Measurements from ENCODE around the gene VEGFA.

DNA sequence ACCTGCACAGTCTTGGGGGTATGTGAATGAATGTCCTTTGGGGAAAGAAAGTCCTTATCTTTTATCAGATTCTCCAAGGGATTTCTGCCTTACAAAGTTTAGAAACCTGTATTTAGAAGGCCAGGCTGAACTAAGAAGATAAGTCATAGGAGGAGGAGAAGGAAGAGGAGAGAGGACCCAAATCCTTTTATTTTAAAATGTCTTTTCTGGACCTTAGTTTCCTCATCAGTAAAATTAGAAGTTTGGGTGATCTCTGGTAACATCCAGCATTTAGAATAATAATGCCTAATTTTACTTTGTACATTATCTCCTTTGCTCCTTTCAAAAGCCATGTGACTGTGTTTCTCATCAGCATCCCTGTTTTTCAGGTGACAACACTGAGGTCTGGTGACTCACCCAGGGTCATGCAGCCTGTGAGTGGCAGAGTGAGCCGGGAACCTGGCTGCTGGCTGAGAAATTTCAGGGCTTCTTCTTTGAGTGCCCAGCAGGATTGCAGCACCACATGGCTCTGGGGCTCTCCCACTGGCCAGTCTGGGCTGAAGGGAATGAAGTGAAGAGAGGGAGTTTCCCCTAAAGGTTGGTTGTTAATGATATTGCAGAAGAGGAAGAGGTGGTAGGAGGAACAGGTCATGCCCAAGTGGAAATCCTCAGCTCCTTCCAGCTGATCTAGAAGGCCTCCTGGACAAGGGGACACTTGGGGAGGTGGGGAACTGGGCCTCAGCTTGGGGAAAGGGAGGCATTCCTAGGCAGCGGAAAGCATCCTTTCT lies 34.0 kb downstream of the VEGFA start:
- no peak for TF ChIP-seq ARNT (IDR thresholded peaks at IDR 0.05)
- no peak for TF ChIP-seq HDGF (IDR thresholded peaks at IDR 0.05; ENCODE audit: borderline replicate concordance)
- TF ChIP-seq FOXM1 (IDR thresholded peaks at IDR 0.05; ENCODE audit: borderline replicate concordance) = no peak
- TF ChIP-seq SP1 (IDR thresholded peaks at IDR 0.05) = no peak
- no peak for TF ChIP-seq NFRKB (IDR thresholded peaks at IDR 0.05)
- TF ChIP-seq TARDBP (IDR thresholded peaks at IDR 0.05) = no peak
- no peak for TF ChIP-seq BHLHE40 (IDR thresholded peaks at IDR 0.05; ENCODE audit: borderline replicate concordance)
- no peak for TF ChIP-seq ELF4 (IDR thresholded peaks at IDR 0.05)
- no peak for TF ChIP-seq FOXA1 (IDR thresholded peaks at IDR 0.05)
- TF ChIP-seq FOXK2 (IDR thresholded peaks at IDR 0.05) = no peak
- no peak for TF ChIP-seq LEF1 (IDR thresholded peaks at IDR 0.05; ENCODE audit: borderline replicate concordance)
- no peak for TF ChIP-seq CTBP1 (IDR thresholded peaks at IDR 0.05; ENCODE audit: borderline replicate concordance)
- no peak for TF ChIP-seq SUZ12 (IDR thresholded peaks at IDR 0.05)
- no peak for TF ChIP-seq L3MBTL2 (conservative IDR thresholded peaks at IDR 0.05)

All from HEK293T (cell line).